Activated CD4-positive, alpha-beta T cell treated with anti-CD3 and anti-CD28 coated beads for 48 hours (primary cell): Measurements from ENCODE around the gene SLC25A13.
"Not testable (repeated sequence)": the region's sequence is repeated elsewhere in the genome, so short reads cannot be mapped to it uniquely, and the experiment has no call there.

Experiments
- DNase-seq: peaks from one replicate; pipeline ENCODE4 v3.0.0-alpha.2; 2020

SLC25A13 gene

GRCh38 chr7:96297876-96298275, 24.0 kb downstream of the SLC25A13 start:
- no peak for DNase-seq

GRCh38 chr7:96297446-96297845, 24.5 kb downstream of the SLC25A13 start:
- not testable (repeated sequence) for DNase-seq

GRCh38 chr7:96293911-96294310, 28.0 kb downstream of the SLC25A13 start:
- not testable (repeated sequence) for DNase-seq

GRCh38 chr7:96287559-96287958, 34.3 kb downstream of the SLC25A13 start:
- no peak for DNase-seq

GRCh38 chr7:96287132-96287531, 34.8 kb downstream of the SLC25A13 start:
- no peak for DNase-seq

- peak; percentile 17 for DNase-seq
Measured at GRCh38 chr7:96285579-96285978, 36.3 kb downstream of the SLC25A13 start.

- peak; percentile 12 for DNase-seq
Measured at GRCh38 chr7:96284835-96285234, 37.1 kb downstream of the SLC25A13 start.

- DNase-seq, result no peak
Measured at GRCh38 chr7:96284240-96284639, 37.7 kb downstream of the SLC25A13 start.

- DNase-seq, result no peak
Measured at GRCh38 chr7:96282835-96283234, 39.1 kb downstream of the SLC25A13 start.

- DNase-seq, result no peak
Measured at GRCh38 chr7:96277921-96278320, 44.0 kb downstream of the SLC25A13 start.

- no peak for DNase-seq
Measured at GRCh38 chr7:96276019-96276418, 45.9 kb downstream of the SLC25A13 start.

- DNase-seq, result no peak
Measured at GRCh38 chr7:96273716-96274115, 48.2 kb downstream of the SLC25A13 start.

- no peak for DNase-seq
Measured at GRCh38 chr7:96269246-96269994, 52.5 kb downstream of the SLC25A13 start.

GRCh38 chr7:96266580-96266979, 55.3 kb downstream of the SLC25A13 start:
- no peak for DNase-seq

GRCh38 chr7:96266015-96266414, 55.9 kb downstream of the SLC25A13 start:
- no peak for DNase-seq

- no peak for DNase-seq
Measured at GRCh38 chr7:96253964-96254363, 67.9 kb downstream of the SLC25A13 start.

GRCh38 chr7:96253441-96253840, 68.5 kb downstream of the SLC25A13 start:
- DNase-seq, result no peak

- DNase-seq, result no peak
Measured at GRCh38 chr7:96250776-96251361, 71.0 kb downstream of the SLC25A13 start.

- no peak for DNase-seq
Measured at GRCh38 chr7:96248405-96248804, 73.5 kb downstream of the SLC25A13 start.

GRCh38 chr7:96246919-96247318, 75.0 kb downstream of the SLC25A13 start:
- no peak for DNase-seq

GRCh38 chr7:96244992-96245292, 77.0 kb downstream of the SLC25A13 start:
- DNase-seq, result no peak

- no peak for DNase-seq
Measured at GRCh38 chr7:96244244-96244991, 77.5 kb downstream of the SLC25A13 start.

GRCh38 chr7:96243241-96243640, 78.7 kb downstream of the SLC25A13 start:
- no peak for DNase-seq

- DNase-seq, result no peak
Measured at GRCh38 chr7:96241855-96242254, 80.0 kb downstream of the SLC25A13 start.
